Gastroesophageal sphincter (tissue), 3 donors: Measurements from ENCODE around the gene AK3.

Experiments
- CTCF ChIP-seq, 4 experiments: fragments of 200-600 bp in 2 of 4; fragments of 450-650 bp in 2 of 4; sonication (generic) in 1 of 4; IDR thresholded peaks; one replicate each; pipeline ENCODE4 v1.5.1; 2017 to 2019; ENCODE audit warnings: antibody characterized with exemption in 4 of 4, mild to moderate bottlenecking in 2 of 4, moderate library complexity in 2 of 4
- EP300 ChIP-seq: sonication (generic); formaldehyde crosslinking; IDR thresholded peaks from one replicate; pipeline ENCODE4 v1.6.1; 2017; ENCODE audit warnings: antibody characterized with exemption, mild to moderate bottlenecking
- POLR2A ChIP-seq, 2 donors: fragments of 450-650 bp; IDR thresholded peaks; one replicate each; pipeline ENCODE4 v1.6.1; 2017; ENCODE audit warnings: antibody characterized with exemption in 2 of 2, mild to moderate bottlenecking in 2 of 2, moderate library complexity in 1 of 2

DNA sequence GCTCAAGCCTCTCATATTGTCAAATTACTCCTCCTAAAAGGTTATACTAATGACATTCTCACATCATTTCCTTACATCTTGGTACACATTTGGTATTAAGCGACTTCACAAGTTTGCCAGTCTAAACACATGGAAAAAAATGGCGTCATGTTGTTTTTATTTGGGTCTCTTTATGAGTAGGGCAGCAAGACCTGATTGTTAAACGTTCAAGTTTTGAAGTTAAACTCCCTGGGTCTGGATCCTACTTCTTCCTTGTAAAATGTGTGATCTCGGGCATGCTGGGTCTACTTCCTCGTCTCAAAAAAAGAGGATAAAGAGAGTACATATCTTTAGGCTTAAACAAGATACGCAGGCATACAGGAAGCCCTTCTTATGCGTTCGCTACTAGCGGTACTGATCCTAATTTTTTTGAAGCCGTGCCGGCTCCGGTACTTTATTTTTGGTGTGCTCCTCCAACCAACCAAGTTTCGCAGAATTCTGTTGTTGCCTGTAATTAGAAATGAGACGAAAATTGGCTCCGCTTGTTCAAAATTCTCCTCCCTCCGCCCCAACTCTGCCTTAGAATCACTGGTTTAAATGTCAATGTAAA is 62.2 kb downstream of the AK3 start:
- peak in 1 of 4 experiments; percentile 2 for TF ChIP-seq CTCF (IDR thresholded peaks at IDR 0.05)
- TF ChIP-seq POLR2A (IDR thresholded peaks at IDR 0.05): no peak
- TF ChIP-seq EP300: no peak
